ENCODE results near the gene CDK15.

CDK15 gene

DNA sequence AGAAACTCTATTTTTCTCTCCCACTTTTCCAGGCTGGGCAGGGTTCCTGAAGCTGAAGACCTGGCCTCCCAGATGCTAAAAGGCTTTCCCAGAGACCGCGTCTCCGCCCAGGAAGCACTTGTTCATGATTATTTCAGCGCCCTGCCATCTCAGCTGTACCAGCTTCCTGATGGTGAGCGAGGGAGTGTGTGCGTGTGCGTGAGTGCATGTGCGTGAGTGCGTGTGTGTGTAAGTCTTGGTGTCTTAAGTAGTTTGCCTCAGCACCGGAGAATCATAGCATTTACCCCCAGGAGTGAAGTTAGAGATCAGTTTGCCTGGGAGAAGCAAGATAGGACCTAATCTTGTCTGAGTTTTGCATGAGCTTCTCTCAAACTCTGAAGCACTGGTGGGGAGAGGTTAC, 73.7 kb downstream of the CDK15 start:
- DNase-seq = no peak

GRCh38 chr2:201880579-201880978, 74.2 kb downstream of the CDK15 start:
- DNase-seq = no peak

DNA sequence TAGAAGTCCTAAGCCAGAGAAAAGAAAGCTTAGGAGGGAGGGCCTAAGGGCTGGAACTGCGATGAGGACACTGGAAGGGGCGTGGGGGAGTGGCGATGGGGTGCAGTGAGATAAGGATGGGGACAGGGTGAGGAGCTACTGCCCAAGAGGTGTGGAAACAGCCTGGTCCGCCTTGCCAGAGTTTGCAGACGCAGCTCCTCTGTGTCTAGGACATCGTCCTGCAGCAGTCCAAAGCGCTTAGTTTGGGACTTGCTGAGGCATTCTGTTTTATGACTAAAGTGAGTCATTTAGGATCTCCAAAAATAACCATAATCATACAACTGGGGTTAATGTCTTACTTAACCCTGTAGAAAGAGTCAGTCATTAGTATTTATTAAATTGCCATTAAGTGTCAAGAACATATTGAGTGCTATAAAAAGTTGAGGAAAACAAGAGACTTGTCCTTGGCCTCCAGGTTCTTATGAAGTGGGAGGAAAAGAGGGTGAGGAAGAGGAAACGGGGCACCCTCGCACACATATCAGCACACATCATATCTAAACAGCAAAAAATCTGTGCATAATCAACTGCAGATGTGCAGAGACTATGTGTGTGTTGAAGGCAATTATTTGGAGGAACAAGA, 74.8 kb downstream of the CDK15 start:
- DNase-seq = no peak

GRCh38 chr2:201881741-201882140, 75.4 kb downstream of the CDK15 start:
- DNase-seq = no peak

DNA sequence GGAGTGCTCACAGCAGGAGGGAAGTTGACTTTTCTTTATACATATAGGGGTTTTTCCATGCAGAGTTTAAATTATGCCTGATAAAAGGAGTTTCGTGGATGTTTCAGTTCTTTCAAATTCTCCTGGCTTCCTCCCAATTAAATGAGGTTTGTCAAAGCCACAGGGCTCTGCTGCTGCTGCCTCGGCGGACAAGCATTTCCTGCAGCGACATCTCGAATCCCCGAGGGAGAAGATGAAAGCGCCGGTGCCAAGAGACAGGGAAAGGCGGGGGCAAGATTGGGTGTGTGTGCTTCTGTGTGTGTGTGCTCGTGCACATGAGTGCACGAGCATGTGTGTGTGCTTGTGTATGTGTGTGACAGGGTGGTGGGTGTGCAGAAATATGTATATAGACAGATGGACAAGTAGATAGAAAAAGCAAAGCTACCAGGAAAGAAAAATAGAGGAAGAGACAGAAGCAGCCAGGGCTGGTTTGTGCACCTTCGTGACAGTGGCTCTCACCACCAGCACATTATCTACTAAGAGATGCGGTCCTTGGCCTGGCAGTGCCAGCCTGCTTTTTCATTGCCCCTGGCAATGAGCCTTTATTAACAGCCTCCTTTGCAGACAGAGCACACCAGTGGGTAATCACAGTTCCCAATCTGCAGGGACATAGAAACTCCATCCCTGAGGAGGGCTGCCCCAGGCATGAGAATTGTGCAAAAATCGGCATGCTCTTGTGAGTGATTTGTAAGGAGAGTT, 76.2 kb downstream of the CDK15 start:
- DNase-seq = peak; percentile 83

DNA sequence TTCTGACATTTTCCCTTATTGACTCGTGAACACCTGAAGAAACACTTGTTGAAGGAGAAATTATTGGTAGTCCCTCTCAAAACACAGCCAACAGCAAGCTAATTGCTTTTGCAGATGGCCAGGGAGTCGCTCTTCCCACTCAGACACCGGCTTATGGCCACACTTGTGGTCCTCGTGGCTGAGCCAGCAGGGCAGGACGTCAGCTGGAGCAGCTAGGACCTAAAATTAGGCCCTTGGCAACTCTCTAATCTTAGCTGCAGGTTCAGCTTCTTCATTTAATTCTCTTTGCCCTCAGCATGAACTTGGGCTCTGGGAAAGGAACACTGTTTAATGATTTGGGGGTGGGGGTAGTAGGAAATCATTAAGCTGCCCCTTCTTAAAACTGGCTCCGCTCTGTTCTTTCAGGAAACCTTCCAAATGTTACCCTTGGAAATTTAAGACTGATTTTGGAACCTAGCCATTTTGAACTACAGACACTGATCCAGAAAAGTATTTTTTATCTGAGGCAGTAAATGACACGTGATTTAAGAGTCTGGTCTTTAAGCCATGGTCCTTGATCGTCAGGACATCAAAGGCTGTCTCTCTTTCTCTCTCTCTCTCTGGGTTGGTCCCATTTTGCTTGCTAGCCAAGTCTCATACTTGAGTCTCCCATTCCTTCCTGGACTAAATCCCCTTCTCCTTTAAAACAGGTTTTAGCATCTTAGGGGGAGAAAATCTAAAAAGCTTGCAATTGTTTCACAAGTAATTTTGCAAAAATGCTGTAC, 77.5 kb downstream of the CDK15 start:
- no peak for DNase-seq

GRCh38 chr2:201886504-201886903, 80.2 kb downstream of the CDK15 start:
- no peak for DNase-seq

DNA sequence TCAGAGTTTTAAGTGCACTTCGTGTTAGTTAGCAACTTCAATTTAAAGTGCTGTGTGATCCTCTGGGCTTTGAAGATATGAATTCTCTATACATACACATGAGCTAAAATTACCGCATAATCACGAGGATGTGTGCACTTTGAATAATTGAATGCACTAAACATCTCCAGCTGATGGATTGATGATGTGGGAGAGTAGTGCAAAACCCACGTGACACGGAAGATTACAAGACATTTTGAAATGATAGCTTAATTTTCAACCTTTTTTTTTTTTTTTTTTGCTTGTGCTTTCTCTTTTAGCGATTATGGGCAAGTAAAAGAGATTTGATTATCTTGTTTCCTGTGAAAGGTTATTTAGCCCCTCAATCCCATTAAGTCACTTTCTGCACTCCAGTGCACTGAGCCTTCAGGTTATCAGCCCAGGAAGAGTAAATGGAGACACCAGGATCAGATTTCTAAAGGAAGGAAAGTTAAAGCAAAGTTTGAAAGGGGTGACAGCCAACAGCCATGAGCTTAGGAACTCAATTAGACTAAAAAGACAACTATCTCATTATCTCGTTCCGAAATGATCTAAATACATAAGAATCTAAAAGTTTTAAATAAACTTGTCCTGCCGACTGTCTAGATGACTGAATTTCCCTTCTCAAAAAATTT, 81.6 kb downstream of the CDK15 start:
- peak; percentile 47 for DNase-seq

DNA sequence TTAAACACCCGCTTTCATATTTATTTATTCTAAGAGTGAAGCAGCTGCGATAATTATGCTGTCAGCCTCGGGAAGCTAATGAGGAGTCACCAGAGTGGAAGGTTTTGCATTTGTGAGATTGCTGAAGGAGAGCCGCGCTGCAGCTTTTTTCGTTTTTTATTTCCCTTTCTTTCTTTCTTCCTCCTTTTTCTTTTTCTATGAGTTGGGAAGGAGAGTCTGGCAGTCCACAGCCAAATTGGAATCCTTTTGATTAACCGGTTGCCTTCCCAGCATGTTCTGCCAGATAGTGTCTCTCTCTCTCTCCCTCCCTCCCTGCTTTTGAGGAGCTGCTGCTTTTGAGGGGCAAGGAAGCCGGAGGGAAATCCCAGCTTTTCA, 82.1 kb downstream of the CDK15 start:
- peak; percentile 52 for DNase-seq

- no peak for DNase-seq
Measured at GRCh38 chr2:201890453-201890852, 84.1 kb downstream of the CDK15 start.

DNA sequence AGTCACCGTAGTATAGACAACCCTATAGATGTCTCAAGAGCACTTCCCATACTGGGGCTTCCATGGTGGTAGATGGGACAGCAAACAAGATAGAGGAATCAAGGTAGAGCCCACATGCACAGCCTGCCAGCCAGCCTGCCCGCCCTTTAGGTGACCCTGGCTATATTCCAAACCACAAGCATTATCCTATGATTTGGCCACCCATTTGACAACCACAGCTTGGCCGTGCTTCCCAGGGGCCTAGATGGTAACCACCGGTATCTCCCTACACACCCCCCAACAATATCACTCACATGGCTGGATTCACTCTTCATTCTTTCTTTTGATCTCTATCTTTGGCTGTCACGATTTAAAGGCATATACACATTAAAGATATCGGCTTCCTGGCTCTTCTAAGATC, 85.3 kb downstream of the CDK15 start:
- no peak for DNase-seq

- DNase-seq = no peak
Measured at GRCh38 chr2:201892516-201892915, 86.2 kb downstream of the CDK15 start.

- peak; percentile 44 for DNase-seq
Measured at GRCh38 chr2:201900362-201900761, 94.0 kb downstream of the CDK15 start.

DNA sequence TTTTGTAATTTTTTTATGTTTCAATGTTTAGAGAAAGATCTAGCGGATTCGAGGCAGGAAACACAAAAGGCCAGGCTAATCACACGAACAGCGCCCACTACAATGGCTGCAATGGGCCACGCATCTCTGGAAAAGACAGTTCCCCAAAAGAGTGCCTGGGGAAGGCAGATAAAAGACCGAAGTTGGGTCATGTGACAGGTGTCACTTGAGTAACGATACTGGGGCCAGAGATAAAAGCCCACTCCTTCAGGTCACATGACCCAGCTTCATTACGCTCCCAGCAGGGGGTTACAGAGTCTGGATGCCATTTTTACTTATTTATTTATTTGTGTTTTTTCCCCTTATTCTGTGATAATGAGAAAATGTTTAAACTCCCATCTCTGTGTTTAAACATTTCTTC, 95.4 kb downstream of the CDK15 start:
- DNase-seq = no peak

- no peak for DNase-seq
Measured at GRCh38 chr2:201904538-201905420, 98.4 kb downstream of the CDK15 start.

DNA sequence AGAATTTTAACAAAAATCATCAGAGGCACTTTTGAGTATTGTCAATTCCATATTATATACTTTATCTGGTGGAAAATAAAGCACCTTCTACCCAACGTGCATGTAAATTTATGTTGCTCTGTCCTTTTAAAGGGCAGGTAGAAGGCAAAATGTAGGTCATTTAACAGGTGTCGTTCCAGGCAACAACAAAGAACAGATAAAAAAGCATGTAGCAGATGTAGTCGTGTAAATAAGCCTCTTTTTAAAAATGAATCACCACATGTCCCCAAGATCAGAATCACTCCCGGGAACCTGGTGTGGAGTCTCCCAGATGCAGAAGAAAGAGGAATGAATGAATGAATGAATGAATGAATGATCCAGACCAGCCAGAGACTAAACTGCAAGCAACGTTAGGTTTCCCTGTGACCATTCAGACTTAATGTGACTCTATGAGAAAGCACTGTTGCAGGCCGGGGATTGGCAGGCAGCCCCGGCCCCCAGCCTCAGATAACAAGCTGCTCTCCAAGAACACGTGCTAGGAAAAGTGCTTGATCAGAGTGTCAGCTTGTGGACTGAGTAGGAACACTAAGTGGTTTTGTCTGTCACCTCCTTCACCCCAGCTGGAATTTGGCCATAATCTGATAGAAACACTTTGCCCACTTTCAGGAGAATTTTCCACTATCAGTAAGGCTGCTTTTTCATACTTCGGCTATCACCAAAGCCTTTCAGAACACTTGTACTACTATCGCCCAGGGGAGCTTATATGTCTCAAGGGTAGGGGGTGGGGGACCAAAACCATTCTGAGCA, 100.6 kb downstream of the CDK15 start:
- peak; percentile 18 for DNase-seq

GRCh38 chr2:201907563-201907881, 101.2 kb downstream of the CDK15 start:
- no peak for DNase-seq

- DNase-seq = no peak
Measured at GRCh38 chr2:201908901-201909300, 102.6 kb downstream of the CDK15 start.

DNA sequence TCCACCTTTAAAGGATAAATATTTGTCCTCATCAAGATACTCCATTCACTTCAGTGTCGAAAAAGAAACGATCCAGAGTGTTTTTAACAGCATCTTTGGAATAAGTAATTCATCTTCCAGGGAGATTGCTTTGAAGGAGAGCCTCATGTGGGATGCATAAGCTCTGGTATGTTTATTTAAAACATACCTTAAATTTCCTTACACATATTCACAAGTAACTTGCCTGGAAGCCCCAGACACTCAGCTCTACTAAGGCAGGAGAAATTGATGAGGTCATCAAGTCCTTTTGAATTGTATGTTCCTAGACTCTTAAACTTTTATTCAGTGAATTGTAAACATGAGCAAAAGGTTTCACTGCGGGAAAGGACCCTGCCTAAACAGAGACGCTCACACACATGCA, 103.0 kb downstream of the CDK15 start:
- no peak for DNase-seq

DNA sequence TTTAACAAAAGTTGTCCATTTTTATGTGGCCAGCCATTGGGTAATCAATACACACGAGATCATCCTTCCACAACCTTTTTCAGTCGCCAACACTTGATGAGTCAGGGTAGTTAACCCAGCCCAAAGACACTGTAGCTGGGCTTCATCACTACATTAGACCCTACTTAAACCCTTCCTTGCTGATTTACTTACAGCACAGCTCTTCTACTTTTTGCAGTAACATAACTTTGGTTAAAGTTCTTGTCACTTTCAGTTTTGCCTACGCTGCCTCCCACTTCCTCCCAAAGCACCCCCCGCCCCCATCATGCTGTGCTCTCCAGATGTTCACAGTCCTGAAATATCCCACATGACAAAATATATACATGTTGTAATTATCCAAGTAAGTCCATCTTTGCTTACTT, 103.6 kb downstream of the CDK15 start:
- no peak for DNase-seq

DNA sequence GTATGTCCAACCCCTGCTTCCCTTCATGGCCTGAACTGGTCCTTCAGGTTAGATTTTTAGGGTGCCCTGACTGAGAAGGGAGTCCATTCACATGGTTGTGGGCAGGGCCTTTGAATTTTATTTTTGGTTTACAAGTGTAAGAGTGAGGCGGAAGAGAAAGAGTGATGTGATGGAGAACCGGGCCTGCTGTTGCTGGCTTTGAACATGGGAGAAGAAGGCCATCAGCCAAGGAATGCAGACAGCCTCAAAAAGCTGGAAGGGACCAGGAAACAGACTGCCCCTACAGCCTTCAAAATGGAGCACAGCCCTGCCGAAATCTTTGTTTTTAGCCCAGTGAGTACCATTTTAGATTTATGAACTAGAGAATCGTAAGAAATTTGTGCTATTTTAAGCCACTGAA, 105.0 kb downstream of the CDK15 start:
- no peak for DNase-seq

DNA sequence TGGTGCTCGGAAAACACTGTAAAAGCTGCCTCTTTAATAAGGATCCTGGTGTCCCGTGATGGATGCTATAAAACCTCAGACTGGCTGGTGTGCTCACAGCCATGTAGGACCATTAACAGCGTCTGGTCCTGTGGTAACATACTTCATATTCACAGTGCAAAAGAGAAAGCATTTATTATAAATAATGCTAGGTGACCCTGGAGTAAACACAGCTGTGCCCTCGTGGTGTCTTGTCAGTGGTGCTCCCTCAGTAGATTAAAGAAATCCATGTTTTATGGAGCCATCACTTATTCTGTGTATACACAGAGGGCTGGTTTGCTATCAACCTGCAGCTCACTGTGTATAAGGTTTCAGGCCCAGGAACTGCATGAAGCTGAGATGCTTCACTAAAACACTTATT, 106.9 kb downstream of the CDK15 start:
- DNase-seq = no peak
